GM10248 (cell line): ENCODE measurements around the gene PAXX.

Experiments
- CTCF ChIA-PET: fragments of 300-600 bp; sonication (Branson Sonifier 250); formaldehyde crosslinking; extraction: SDS; loops from one replicate; lab custom pipeline; 2021; ENCODE audit warnings: antibody characterized with exemption; lab: Yijun Ruan, JAX
- POLR2A ChIA-PET: fragments of 350-650 bp; sonication (Branson Sonifier 250); formaldehyde crosslinking; extraction: SDS; loops from one replicate; lab custom pipeline; 2020; ENCODE audit warnings: antibody characterized with exemption; lab: Yijun Ruan, JAX
- DNase-seq: peaks from one replicate; pipeline ENCODE4 v3.0.0; 2012; ENCODE audit errors: extremely low spot score
- TF ChIP-seq, protein P1 (sequence below): IDR thresholded peaks from 2 replicates; pipeline ENCODE4 v1.5.1; 2012; ENCODE audit warnings: mild to moderate bottlenecking, low read depth; ENCODE audit errors: extremely low read depth, missing control alignments, control extremely low read depth

The PAXX gene

DNA sequence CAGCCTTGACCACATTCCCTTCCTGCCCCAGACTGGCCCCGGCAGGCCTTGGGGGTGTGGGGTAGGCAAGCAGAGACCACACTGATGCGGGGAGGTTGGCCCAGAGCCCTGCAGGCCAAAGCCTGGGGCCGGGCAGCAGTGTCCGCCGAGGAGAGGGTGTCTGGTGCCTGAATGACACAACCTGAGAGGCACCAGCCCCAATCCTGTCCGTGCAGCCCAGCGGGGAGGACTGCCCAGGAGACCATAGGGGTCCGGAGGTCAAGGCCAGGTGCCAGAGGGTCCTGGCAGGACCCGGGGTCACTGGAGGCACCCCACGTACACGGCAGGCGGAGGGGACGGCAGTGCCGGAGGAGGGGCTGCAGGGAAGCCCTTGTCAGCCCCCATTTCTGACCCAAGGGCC is 20.5 kb upstream of the PAXX start:
- ChIA-PET CTCF (interaction anchor here (1.6 kb wide), 1 partner anchor 57 kb away, joined by 4 read pairs; no protein-coding TSS in a partner anchor), POLR2A (no interaction called here)
- TF ChIP-seq, protein P1, sequence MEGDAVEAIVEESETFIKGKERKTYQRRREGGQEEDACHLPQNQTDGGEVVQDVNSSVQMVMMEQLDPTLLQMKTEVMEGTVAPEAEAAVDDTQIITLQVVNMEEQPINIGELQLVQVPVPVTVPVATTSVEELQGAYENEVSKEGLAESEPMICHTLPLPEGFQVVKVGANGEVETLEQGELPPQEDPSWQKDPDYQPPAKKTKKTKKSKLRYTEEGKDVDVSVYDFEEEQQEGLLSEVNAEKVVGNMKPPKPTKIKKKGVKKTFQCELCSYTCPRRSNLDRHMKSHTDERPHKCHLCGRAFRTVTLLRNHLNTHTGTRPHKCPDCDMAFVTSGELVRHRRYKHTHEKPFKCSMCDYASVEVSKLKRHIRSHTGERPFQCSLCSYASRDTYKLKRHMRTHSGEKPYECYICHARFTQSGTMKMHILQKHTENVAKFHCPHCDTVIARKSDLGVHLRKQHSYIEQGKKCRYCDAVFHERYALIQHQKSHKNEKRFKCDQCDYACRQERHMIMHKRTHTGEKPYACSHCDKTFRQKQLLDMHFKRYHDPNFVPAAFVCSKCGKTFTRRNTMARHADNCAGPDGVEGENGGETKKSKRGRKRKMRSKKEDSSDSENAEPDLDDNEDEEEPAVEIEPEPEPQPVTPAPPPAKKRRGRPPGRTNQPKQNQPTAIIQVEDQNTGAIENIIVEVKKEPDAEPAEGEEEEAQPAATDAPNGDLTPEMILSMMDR = no peak
- DNase-seq = no peak

DNA sequence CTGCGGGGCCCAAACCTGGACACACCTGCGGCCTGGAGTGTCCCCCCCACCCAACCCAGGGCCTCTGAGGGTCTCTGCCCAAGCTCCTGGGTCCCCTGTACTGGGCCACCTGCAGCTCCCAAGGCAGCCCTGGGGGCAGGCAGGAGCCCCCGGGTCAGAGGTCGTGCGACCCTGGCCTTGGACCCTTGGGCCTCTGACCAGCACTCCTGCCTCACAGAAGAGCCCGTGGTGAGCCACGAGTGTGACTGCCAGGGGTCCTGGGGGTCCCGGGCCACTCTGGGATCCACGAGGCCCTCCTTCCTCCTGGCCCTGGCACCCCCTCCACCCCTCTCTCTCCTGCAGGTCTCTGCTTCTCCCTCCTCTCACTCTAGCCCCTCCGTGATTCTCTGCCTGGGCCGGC is 19.9 kb upstream of the PAXX start:
- no peak for DNase-seq
- ChIA-PET POLR2A (no interaction called here), CTCF (interaction anchor here (1.6 kb wide), 1 partner anchor 57 kb away, joined by 4 read pairs; no protein-coding TSS in a partner anchor)
- TF ChIP-seq, protein P1 = no peak

DNA sequence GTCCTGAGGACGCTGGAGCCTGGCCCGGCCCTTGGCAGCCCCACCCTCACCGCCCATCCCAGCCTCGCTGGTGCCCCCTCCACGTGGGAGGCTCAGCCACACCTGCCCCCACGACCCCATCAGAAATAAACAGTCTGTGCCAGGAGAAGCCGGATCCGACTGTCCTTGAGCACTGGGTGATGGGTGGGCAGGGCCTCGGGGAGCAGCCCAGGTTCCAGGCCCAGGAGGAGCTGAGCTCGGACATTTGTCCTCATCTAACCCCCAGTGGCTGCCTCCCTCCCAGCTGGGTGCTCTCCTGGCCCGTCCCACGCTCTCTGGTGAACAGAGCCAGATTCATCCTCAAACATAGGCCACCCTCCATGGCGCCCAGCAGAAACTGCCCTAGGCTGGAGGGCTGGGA is 19.5 kb upstream of the PAXX start:
- ChIA-PET POLR2A (no interaction called here), CTCF (interaction anchor here (1.6 kb wide), 1 partner anchor 56 kb away, joined by 4 read pairs; no protein-coding TSS in a partner anchor)
- TF ChIP-seq, protein P1 = no peak
- no peak for DNase-seq

DNA sequence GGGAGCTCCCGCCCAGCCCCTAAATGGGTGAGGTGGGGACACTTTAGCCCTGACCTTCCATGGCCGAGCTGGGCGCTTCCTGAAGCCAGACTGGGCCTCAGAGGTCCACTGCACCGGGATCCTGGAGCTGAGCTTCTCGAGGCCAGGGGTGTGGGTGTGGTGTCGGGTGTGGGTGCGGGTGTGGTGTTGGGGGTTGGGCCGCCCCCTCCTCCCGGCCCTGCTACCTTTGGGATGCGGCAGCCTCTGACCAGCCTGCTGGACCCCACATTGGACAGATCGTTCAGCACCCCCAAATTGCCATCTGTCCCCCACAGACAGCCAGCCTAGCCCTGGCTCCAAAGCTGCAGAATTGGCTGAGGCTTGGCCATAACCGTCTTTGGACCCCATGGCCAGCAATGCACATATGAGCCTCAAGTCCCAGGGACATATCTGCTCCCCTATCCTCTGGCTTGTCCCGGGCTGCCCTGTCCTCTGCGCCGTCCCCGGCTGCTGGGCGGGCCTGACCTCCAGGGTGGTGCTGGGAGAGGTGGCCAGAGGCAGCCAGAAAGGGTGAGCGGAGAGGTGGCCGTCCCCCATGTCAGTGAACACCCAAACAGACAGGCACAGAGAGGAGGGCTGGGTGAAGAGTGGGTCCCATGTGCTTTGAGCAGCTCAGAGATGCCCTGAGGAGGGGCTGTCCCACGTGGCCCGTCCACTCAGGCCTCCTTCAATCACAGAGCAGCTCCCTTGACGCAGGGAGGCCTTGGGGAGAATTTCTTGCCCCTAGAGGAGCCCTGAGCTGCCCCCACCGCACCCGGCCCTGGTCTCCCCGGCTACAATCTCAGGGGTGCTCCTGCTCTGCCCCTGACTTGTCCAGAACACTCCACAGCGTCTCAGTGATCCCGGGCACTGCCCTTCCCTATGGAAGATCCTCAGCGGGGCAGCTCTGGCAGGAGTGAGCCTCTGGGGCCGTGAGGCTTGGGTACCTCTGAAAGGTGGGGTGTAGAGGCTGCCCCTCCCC is 18.3 kb upstream of the PAXX start:
- CTCF ChIA-PET = interaction anchor here (0.7 to 3.6 kb wide), 7 partner anchors 19 to 94 kb away, joined by 3 to 20 read pairs (median 3); partner anchors contain the start of genes C8G and CLIC3
- DNase-seq = no peak
- POLR2A ChIA-PET = interaction anchor here (0.6 kb wide), 1 partner anchor 247 kb away, joined by 3 read pairs; no protein-coding TSS in a partner anchor
- TF ChIP-seq, protein P1 = no peak

DNA sequence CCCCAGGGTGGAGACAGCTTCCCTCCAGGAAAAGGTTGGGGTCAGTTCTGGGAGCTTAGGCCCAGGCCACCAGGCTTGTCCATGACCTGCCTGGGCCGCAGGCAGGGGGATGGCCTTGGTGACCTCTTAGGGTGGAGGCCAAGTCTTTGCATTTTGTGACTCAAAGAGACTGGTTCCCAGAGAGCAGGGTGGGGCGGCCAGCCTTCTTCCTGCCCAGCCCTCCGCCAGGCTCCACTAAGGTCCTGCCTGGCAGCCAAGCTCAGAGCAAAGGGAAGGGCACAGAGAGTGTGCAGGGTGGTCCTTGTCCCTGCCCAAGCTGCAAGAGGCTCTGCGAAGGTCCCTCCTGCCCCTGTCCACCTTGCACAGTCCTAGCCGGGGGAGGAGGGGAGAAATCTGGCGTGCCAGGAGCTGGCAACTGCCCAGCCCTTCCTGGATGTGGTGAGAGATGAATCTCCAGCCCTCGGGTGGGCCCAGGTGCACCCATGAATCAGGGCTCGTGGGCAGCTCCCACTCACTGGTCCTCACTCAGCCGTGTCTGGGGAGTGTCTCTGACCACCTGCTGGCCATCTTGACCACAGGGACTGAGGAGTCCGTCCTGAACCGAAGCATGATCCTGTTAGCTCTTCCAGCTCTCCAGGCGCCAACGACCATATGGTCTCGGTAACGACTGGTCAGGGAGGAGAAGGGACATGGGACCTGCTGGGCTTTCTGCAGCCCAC is 17.2 kb upstream of the PAXX start:
- TF ChIP-seq, protein P1 = no peak
- POLR2A ChIA-PET = interaction anchor here (0.6 kb wide), 1 partner anchor 248 kb away, joined by 3 read pairs; no protein-coding TSS in a partner anchor
- DNase-seq = no peak
- CTCF ChIA-PET = interaction anchor here (0.7 to 3.6 kb wide), 10 partner anchors 15 to 92 kb away, joined by 3 to 20 read pairs (median 4); partner anchors contain the start of genes C8G and CLIC3

DNA sequence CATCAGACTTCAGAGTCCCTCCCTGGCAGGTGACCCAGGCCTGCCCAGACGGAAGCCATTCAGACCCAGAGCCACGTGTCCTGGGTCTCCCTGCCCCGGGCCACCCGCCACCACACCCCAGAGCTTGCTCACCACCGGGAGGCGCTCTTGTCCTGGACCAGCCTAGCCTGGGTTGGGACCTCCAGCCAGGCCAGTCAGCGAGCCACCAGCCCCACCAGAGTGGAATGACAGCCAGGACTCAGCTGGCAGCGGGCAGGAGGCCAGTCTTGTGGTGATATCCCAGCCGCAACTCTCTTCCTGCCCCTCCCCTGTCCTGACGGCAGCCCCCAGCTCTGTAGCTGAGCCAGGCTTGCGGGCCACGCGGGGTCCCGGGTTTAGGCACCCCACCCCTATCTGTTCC is 16.6 kb upstream of the PAXX start:
- TF ChIP-seq, protein P1 = peak; percentile 37
- CTCF ChIA-PET = interaction anchor here (0.9 to 3.6 kb wide), 7 partner anchors 16 to 59 kb away, joined by 3 to 20 read pairs (median 4); partner anchors contain the start of gene CLIC3
- DNase-seq = no peak
- POLR2A ChIA-PET = no interaction called here
